GM12801 (cell line): ENCODE results near the gene ZNF772.
"Not testable (repeated sequence)": the region's sequence is repeated elsewhere in the genome, so short reads cannot be mapped to it uniquely, and the experiment has no call there.

Source experiments
- CTCF ChIP-seq: IDR thresholded peaks from one replicate; pipeline ENCODE4 v1.5.1; 2011; ENCODE audit warnings: control low read depth; ENCODE audit not compliant: insufficient read length; ENCODE audit errors: extremely low read depth

ZNF772 gene

GRCh38 chr19:57477191-57478008 is at the start of gene ZNF772:
TSS of gene ZNF772 (minus strand) at chr19:57477566. CDS start at chr19:57477309, 257 bp downstream.
- TF ChIP-seq CTCF: no peak

- no peak for TF ChIP-seq CTCF
These were observed 37.9 kb upstream of the ZNF772 start for GRCh38 chr19:57515255-57515654.

- no peak for TF ChIP-seq CTCF
These were observed 35.5 kb upstream of the ZNF772 start for GRCh38 chr19:57512845-57513244.

GRCh38 chr19:57511484-57511883 is 34.1 kb upstream of the ZNF772 start:
- no peak for TF ChIP-seq CTCF

GRCh38 chr19:57506163-57506562 is 28.8 kb upstream of the ZNF772 start:
- TF ChIP-seq CTCF: no peak

GRCh38 chr19:57499680-57500395 is 22.5 kb upstream of the ZNF772 start, which contains the start of gene ZNF773:
TSS of gene ZNF773 (plus strand) at chr19:57499938. CDS start at chr19:57500081, 143 bp downstream.
- TF ChIP-seq CTCF: not testable (repeated sequence)

GRCh38 chr19:57487477-57488298 is 10.3 kb upstream of the ZNF772 start, which contains the start of gene ZNF419:
TSS of gene ZNF419 (plus strand) at chr19:57487750. CDS start at chr19:57487951, 201 bp downstream.
- not testable (repeated sequence) for TF ChIP-seq CTCF
